PC-9 (cell line): ENCODE measurements around the gene VAMP5. TPM values are rescaled to one million over a fixed set of nuclear protein-coding genes. Genes with fewer than 3 reads are reported as not detected.

Experiments used
- BruUV-seq: library from RNA; stranded (reverse); fragments of 400-500 nt; replicated peaks from 2 replicates; lab custom pipeline; 2021; lab: Mats Ljungman, UMichigan
- CTCF ChIA-PET: fragments of 300-600 bp; sonication (Branson Sonifier 250); formaldehyde crosslinking; loops from one replicate; lab custom pipeline; 2022; ENCODE audit warnings: antibody characterized with exemption; lab: Charles Lee
- POLR2A ChIA-PET: fragments of 300-600 bp; sonication (Branson Sonifier 250); formaldehyde crosslinking; loops from one replicate; lab custom pipeline; 2022; ENCODE audit warnings: antibody characterized with exemption; ENCODE audit not compliant: unreplicated experiment; lab: Charles Lee
- DNase-seq, 2 experiments: peaks; one replicate each; pipeline versions ENCODE4 v3.0.0 to v3.0.0-alpha.2; 2015 to 2022; ENCODE audit warnings: mixed read lengths in 1 of 2
- H2AFZ ChIP-seq: fragments of 200-600 bp; sonication (generic); 2 replicates; pipeline ENCODE4 v1.8.1; 2017; ENCODE audit warnings: antibody characterized with exemption
- H3F3A ChIP-seq: fragments of 200-600 bp; sonication (generic); 2 replicates; pipeline ENCODE4 v1.8.1; 2017; ENCODE audit warnings: antibody characterized with exemption, mild to moderate bottlenecking, low read depth; ENCODE audit not compliant: insufficient read depth
- H3K27ac ChIP-seq: fragments of 200-600 bp; sonication (generic); 2 replicates; pipeline ENCODE4 v1.6.1; 2016; ENCODE audit warnings: mixed run types
- H3K27me3 ChIP-seq: fragments of 200-600 bp; sonication (generic); 2 replicates; pipeline ENCODE4 v1.6.1; 2016; ENCODE audit warnings: low read depth, mixed run types; ENCODE audit not compliant: insufficient read depth
- H3K36me3 ChIP-seq: fragments of 200-600 bp; sonication (generic); 2 replicates; pipeline ENCODE4 v1.6.1; 2016; ENCODE audit warnings: low read depth, mixed run types
- H3K4me1 ChIP-seq: fragments of 200-600 bp; sonication (generic); replicated peaks from 2 replicates; pipeline ENCODE4 v1.6.1; 2016; ENCODE audit warnings: mixed run types; ENCODE audit not compliant: insufficient read depth
- H3K4me2 ChIP-seq: fragments of 200-600 bp; sonication (generic); 2 replicates; pipeline ENCODE4 v1.6.1; 2017; ENCODE audit warnings: mixed run types
- H3K4me3 ChIP-seq: fragments of 200-600 bp; sonication (generic); 2 replicates; pipeline ENCODE4 v1.6.1; 2016; ENCODE audit warnings: mixed run types
- H3K79me2 ChIP-seq: fragments of 200-600 bp; sonication (generic); 2 replicates; pipeline ENCODE4 v1.6.1; 2017; ENCODE audit warnings: low read depth, mixed run types
- H3K9me2 ChIP-seq: fragments of 200-600 bp; sonication (generic); 2 replicates; pipeline ENCODE4 v1.8.1; 2017; ENCODE audit warnings: mild to moderate bottlenecking; ENCODE audit not compliant: insufficient read depth
- H3K9me3 ChIP-seq: fragments of 200-600 bp; sonication (generic); 2 replicates; pipeline ENCODE4 v1.8.1; 2016; ENCODE audit warnings: low read depth; ENCODE audit not compliant: insufficient read depth
- H4K20me1 ChIP-seq: fragments of 200-600 bp; sonication (generic); 2 replicates; pipeline ENCODE4 v1.8.1; 2017; ENCODE audit not compliant: insufficient read depth
- CTCF ChIP-seq: fragments of 200-600 bp; sonication (generic); conservative IDR thresholded peaks from 2 replicates; pipeline ENCODE4 v1.6.1; 2017; ENCODE audit warnings: mixed run types, antibody characterized with exemption, mild to moderate bottlenecking, moderate library complexity
- EZH2 ChIP-seq: fragments of 200-600 bp; sonication (generic); IDR thresholded peaks from 2 replicates; pipeline ENCODE4 v1.8.0; 2017; ENCODE audit warnings: antibody characterized with exemption, low read depth
- intact Hi-C: fragments of 100-400 bp; cut with micrococcal nuclease; formaldehyde crosslinking; loops from one replicate; pipeline ENCODE4 v1.10.0; 2022; ENCODE audit not compliant: unreplicated experiment
- total RNA-seq: library from RNA; stranded (reverse); gene quantifications from 2 replicates; pipeline ENCODE4 v1.2.3, GENCODE V29; 2021

VAMP5 gene
- total RNA-seq, 1 experiment from 2014 or later, result 7.2 TPM

- H3K9me3 ChIP-seq, result no peaks in the 10 kb centered on the region
- H4K20me1 ChIP-seq, result no peaks in the 10 kb centered on the region
- ChIA-PET CTCF (no interaction called here), POLR2A (no interaction called here)
- no peak overlapping the region for H3K4me3 ChIP-seq
- no peak overlapping the region for H2AFZ ChIP-seq
- no peaks in the 10 kb centered on the region for H3K27me3 ChIP-seq
- H3K79me2 ChIP-seq, result peaks cover under 1% of the 10 kb centered on the region; the same call in 1 of the 2 replicates
- H3F3A ChIP-seq, result peaks cover 18% of the 10 kb centered on the region
- no peak overlapping the region for H3K27ac ChIP-seq
- TF ChIP-seq CTCF, result no peak
- no peak for TF ChIP-seq EZH2
- peaks cover 31% of the 10 kb centered on the region for H3K4me1 ChIP-seq
- BruUV-seq, result no TSS peak
- no peak for DNase-seq
- no peaks in the 10 kb centered on the region for H3K36me3 ChIP-seq
- H3K9me2 ChIP-seq, result no peaks in the 10 kb centered on the region
- intact Hi-C loops, result no loop called here
- H3K4me2 ChIP-seq, result no peak overlapping the region
Measured at GRCh38 chr2:85589181-85589580, 5.0 kb downstream of the VAMP5 start.

DNA sequence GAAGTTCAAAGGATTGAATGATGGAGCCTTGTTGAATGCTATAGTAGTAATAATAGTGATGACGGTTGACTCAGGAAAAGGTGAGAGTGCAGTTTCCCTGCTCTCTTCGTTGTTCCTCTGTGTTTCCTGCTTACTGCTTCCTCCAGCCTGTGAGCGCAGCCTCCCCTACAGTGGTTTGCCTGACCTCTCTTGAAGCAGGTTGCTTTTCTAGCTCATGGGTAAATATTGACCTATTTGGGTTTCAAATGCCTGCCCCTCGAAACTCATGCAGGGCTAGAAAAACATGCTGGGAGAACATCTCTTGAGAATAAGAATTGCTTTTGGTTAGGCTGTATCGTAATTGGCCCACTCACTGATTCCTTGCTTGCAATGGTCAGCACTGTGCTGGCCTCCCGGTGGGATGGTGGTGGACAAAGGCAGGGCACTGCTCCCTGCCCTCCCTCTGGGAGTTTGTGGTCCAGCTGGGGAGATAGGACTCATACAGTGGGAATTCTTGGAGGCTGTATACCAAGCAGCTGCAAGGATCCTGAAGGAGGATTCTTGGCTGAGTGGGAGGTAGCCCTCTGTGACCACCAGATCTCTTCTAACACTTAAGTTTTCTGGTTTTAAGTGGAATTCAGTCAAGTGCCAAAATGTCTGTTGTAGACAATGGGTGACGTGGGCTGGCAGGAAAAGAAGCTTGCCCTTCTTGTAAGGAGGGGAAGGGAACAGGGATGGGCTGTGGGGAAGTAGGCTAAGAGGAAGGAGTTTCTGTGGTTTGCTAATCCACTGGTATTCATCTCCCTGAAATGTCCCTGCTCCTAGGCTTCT is 6.0 kb downstream of the VAMP5 start:
- H3K36me3 ChIP-seq, result no peaks in the 10 kb centered on the region
- BruUV-seq, result no TSS peak
- no peaks in the 10 kb centered on the region for H3K9me3 ChIP-seq
- CTCF ChIA-PET, result no interaction called here
- peaks cover 8% of the 10 kb centered on the region; the same call in 1 of the 2 replicates for H3K79me2 ChIP-seq
- intact Hi-C loops, result no loop called here
- no peak overlapping the region for H3K4me3 ChIP-seq
- POLR2A ChIA-PET, result no interaction called here
- no peaks in the 10 kb centered on the region for H4K20me1 ChIP-seq
- no peaks in the 10 kb centered on the region for H3K9me2 ChIP-seq
- H3K4me1 ChIP-seq, result peaks cover 28% of the 10 kb centered on the region
- H3K4me2 ChIP-seq, result no peak overlapping the region
- H3K27ac ChIP-seq, result no peak overlapping the region
- H3F3A ChIP-seq, result peaks cover 23% of the 10 kb centered on the region
- H2AFZ ChIP-seq, result no peak overlapping the region
- DNase-seq, result no peak
- H3K27me3 ChIP-seq, result no peaks in the 10 kb centered on the region
- no peak for TF ChIP-seq CTCF
- no peak for TF ChIP-seq EZH2

DNA sequence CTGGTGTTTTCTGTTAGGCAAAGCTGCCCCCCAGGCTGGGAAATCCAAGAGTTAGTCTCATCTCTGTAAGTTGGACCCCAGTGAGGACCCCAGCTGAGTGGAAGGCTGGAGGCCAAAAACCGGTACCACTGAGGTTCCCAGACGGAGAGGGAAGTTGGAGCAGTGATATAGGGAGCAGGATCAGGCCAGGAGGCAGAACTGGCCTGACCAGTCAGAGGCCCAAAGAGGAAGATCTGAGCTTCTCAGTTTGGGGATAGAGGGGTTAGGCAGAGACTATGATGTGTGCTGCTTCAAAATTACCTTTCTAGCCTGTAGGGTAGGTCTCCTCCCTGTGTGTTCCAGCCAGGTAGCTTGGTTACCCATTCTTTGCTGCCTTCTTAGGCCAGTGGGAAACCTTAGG is 6.7 kb downstream of the VAMP5 start:
- Histone ChIP-seq H3K27ac (no peak overlapping the region), H3K9me3 (no peaks in the 10 kb centered on the region), H3K4me3 (no peak overlapping the region), H3K4me2 (no peak overlapping the region), H3K79me2 (peaks cover 11% of the 10 kb centered on the region), H3K27me3 (no peaks in the 10 kb centered on the region), H3K9me2 (no peaks in the 10 kb centered on the region), H3K4me1 (peaks cover 21% of the 10 kb centered on the region), H3F3A (peaks cover 15% of the 10 kb centered on the region), H2AFZ (no peak overlapping the region), H3K36me3 (no peaks in the 10 kb centered on the region), H4K20me1 (no peaks in the 10 kb centered on the region)
- ChIA-PET CTCF (no interaction called here), POLR2A (no interaction called here)
- no peak for TF ChIP-seq EZH2
- TF ChIP-seq CTCF, result no peak
- intact Hi-C loops, result no loop called here
- DNase-seq, result no peak
- no TSS peak for BruUV-seq
